GM13976 (cell line): ENCODE results near the gene TWNK.

ENCODE experiments used
- DNase-seq: peaks from one replicate; pipeline ENCODE4 v3.0.0; 2012; ENCODE audit warnings: low spot score
- CTCF ChIP-seq: IDR thresholded peaks from 2 replicates; pipeline ENCODE4 v1.5.1; 2012; ENCODE audit warnings: borderline replicate concordance, mild to moderate bottlenecking; ENCODE audit not compliant: insufficient read depth; ENCODE audit errors: extremely low read depth, missing control alignments, control extremely low read depth
- in situ Hi-C: fragments of 300-500 bp; cut with MboI; formaldehyde crosslinking; loops from one replicate; pipeline ENCODE4 v1.12.0; 2022; ENCODE audit warnings: low sequenced_read_pairs, mixed read lengths, inconsistent platforms; ENCODE audit not compliant: unreplicated experiment

The TWNK gene

GRCh38 chr10:101005361-101005760, 18.0 kb downstream of the TWNK start:
- no peak for DNase-seq
- in situ Hi-C loops = no loop called here
- no peak for TF ChIP-seq CTCF

GRCh38 chr10:101005869-101006567, 18.7 kb downstream of the TWNK start:
- TF ChIP-seq CTCF = no peak
- in situ Hi-C loops = no loop called here
- no peak for DNase-seq

- no peak for TF ChIP-seq CTCF
- in situ Hi-C loops = no loop called here
- DNase-seq = no peak
These were observed 19.3 kb downstream of the TWNK start for GRCh38 chr10:101006593-101007098.

- no peak for TF ChIP-seq CTCF
- in situ Hi-C loops = no loop called here
- no peak for DNase-seq
These were observed 19.9 kb downstream of the TWNK start for GRCh38 chr10:101007099-101007711.

GRCh38 chr10:101007915-101008822, 20.8 kb downstream of the TWNK start:
- DNase-seq = no peak
- in situ Hi-C loops = no loop called here
- no peak for TF ChIP-seq CTCF

GRCh38 chr10:101008823-101009423, 21.6 kb downstream of the TWNK start:
- in situ Hi-C loops = no loop called here
- DNase-seq = no peak
- TF ChIP-seq CTCF = no peak
